HL-60 (cell line): ENCODE data around the gene TAC3.

Experiments
- CTCF ChIP-seq: IDR thresholded peaks from one replicate; pipeline ENCODE4 v1.5.1; 2011; ENCODE audit warnings: low read length, control low read depth, inconsistent platforms; ENCODE audit not compliant: insufficient read depth
- REST ChIP-seq: IDR thresholded peaks from 2 replicates; pipeline ENCODE4 v1.6.1; 2012; ENCODE audit warnings: low read depth; ENCODE audit not compliant: insufficient replicate concordance

GRCh38 chr12:56980268-56980667 is 36.1 kb downstream of the TAC3 start:
- TF ChIP-seq REST (no peak), CTCF (no peak)
